Memory B cell (primary cell): Measurements from ENCODE around the gene MIDN.

ENCODE experiments used
- ATAC-seq: fragments of 150-1000 bp; cut with Tn5 transposase; 2 replicates; pipeline ENCODE4 v1.10.0; 2021; ENCODE audit warnings: low read depth, mild to moderate bottlenecking, moderate library complexity
- DNase-seq, 2 donors: peaks; one replicate each; pipeline ENCODE4 v3.0.0; 2022; ENCODE audit warnings: low spot score in 2 of 2
- H3K27ac Mint-ChIP-seq: one replicate; pipeline ENCODE4 v1.8.0; 2022; ENCODE audit warnings: mild to moderate bottlenecking, moderate library complexity, mixed read lengths
- H3K27me3 Mint-ChIP-seq: one replicate; pipeline ENCODE4 v1.8.0; 2022; ENCODE audit warnings: mixed read lengths
- H3K36me3 Mint-ChIP-seq: one replicate; pipeline ENCODE4 v1.8.0; 2022; ENCODE audit warnings: mild to moderate bottlenecking, mixed read lengths
- H3K4me1 Mint-ChIP-seq: one replicate; pipeline ENCODE4 v1.8.0; 2022; ENCODE audit warnings: mixed read lengths
- H3K4me3 Mint-ChIP-seq: one replicate; pipeline ENCODE4 v1.8.0; 2022; ENCODE audit warnings: mild to moderate bottlenecking, moderate library complexity, mixed read lengths
- H3K9me3 Mint-ChIP-seq: one replicate; pipeline ENCODE4 v1.8.0; 2022; ENCODE audit warnings: mixed read lengths

The MIDN gene

DNA sequence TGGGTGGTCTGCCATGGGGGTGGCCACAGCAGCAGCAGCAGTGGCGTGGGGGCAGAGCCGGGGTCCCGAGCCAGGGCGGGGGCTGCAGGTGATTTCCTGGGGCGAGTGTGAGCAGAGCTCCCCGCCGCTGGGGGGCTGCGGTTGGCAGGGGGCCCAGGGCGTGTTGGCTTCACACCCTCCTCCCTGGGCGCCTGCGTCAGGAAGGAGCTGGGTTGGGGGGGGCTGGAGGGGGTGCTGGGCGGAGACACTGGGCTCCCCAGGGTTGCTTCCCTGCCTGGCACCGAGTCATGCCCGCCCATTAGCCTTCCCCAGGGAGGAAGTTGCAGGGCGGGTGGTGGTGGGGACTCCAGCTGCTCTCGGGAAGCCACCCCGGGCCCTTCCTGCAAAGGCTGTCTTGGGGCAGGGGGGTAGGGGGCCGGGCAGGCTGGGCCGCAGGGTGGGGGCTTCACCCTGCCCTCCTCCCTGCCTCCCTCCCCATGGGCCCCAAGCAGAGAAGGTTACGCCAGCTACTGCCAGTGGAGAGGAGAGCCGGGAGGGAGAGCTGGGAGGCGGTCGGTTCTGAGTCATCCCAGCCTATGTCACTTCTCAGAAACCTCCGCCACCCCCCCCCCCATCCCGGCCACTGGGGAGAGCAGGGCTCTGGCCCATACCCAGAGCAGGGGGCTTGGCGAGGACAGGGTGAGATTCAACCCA, 4.6 kb downstream of the MIDN start:
- peaks cover 13% of the 10 kb centered on the region for H3K4me1 Mint-ChIP-seq
- peaks cover 17% of the 10 kb centered on the region for H3K36me3 Mint-ChIP-seq
- ATAC-seq (peak; percentile 28), DNase-seq (peak; percentile 65 to 79)
- peak overlapping the region; percentile 85 for H3K27ac Mint-ChIP-seq
- no peaks in the 10 kb centered on the region for H3K27me3 Mint-ChIP-seq
- H3K4me3 Mint-ChIP-seq: peak overlapping the region; percentile 91
- H3K9me3 Mint-ChIP-seq: no peaks in the 10 kb centered on the region

DNA sequence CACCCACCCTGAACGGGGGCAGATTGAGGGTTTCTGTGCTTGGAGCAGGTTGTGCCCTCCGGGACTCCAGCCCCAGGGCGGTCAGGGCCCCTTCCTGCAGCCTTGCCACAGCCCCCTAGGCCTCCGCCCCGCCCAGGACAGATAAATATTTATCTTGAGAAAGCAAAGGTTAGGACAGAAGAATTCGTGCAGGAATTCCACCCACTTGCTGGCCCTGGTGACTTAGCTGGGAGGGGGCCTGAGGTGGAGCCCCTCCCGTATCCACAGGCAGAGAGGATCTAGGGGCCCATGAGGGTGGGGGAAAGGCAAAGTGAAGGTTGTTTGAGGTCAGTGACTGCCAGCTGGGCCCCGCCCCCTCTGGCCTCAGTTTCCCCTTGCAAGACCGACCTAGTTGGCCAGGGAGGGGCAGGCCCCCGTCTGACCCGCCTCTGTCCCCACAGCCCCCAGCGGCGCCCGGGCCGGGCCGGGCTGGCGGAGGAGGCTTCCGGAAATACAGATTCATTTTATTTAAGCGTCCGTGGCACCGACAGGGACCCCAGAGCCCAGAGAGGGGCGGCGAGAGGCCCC, 5.2 kb downstream of the MIDN start:
- Mint-ChIP-seq H3K4me1 (peaks cover 13% of the 10 kb centered on the region), H3K36me3 (peaks cover 17% of the 10 kb centered on the region), H3K4me3 (peak overlapping the region; percentile 91), H3K27ac (peak overlapping the region; percentile 85), H3K27me3 (no peaks in the 10 kb centered on the region), H3K9me3 (no peaks in the 10 kb centered on the region)
- ATAC-seq (no peak), DNase-seq (no peak)

DNA sequence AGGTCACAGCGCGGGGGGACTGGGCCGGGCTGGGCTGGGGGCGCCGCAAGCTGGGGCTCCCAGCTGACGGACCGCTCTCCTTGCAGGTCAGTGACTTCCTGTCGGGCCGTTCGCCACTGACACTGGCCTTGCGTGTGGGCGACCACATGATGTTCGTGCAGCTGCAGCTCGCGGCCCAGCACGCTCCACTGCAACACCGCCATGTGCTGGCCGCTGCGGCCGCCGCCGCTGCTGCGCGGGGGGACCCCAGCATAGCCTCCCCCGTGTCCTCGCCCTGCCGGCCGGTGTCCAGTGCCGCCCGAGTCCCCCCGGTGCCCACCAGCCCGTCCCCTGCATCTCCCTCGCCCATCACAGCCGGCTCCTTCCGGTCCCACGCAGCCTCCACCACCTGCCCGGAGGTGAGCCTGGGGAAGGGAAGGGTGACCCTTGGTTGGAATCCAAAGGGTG, 5.7 kb downstream of the MIDN start:
- H3K36me3 Mint-ChIP-seq: peaks cover 17% of the 10 kb centered on the region
- H3K9me3 Mint-ChIP-seq: no peaks in the 10 kb centered on the region
- DNase-seq (no peak), ATAC-seq (no peak)
- peaks cover 13% of the 10 kb centered on the region for H3K4me1 Mint-ChIP-seq
- no peak overlapping the region for H3K27ac Mint-ChIP-seq
- H3K4me3 Mint-ChIP-seq: peak overlapping the region; percentile 11
- H3K27me3 Mint-ChIP-seq: no peaks in the 10 kb centered on the region

DNA sequence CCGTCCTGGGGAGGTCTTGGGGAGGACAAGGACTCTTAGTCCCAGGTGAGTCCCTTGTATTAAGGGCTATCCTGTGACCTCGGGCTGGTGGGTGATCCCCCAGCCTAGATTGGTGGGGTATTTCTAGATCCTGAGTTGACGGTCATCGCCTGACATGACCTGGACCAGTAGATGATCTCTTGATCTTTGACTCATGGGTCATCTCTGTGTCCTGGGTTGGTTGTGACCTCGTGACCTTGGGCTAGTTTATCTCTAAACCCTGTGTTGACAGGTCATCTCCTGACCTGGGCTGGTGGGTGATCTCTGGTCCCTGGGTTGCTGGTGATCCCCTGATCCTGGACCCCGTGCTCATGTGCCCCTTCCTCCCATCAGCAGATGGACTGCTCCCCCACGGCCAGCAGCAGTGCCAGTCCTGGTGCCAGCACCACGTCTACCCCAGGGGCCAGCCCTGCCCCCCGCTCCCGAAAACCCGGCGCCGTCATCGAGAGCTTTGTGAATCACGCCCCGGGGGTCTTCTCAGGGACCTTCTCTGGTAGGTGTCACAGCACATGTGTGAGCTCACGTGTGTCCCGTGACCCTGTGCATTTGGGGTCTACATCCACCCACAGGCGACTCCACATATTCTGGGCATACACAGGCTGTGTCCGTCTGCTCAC, 6.3 kb downstream of the MIDN start:
- ATAC-seq (no peak), DNase-seq (no peak)
- H3K4me3 Mint-ChIP-seq: peak overlapping the region; percentile 29
- H3K9me3 Mint-ChIP-seq: no peaks in the 10 kb centered on the region
- H3K36me3 Mint-ChIP-seq: peaks cover 17% of the 10 kb centered on the region
- peaks cover 15% of the 10 kb centered on the region for H3K4me1 Mint-ChIP-seq
- H3K27me3 Mint-ChIP-seq: no peaks in the 10 kb centered on the region
- H3K27ac Mint-ChIP-seq: peak overlapping the region; percentile 35

DNA sequence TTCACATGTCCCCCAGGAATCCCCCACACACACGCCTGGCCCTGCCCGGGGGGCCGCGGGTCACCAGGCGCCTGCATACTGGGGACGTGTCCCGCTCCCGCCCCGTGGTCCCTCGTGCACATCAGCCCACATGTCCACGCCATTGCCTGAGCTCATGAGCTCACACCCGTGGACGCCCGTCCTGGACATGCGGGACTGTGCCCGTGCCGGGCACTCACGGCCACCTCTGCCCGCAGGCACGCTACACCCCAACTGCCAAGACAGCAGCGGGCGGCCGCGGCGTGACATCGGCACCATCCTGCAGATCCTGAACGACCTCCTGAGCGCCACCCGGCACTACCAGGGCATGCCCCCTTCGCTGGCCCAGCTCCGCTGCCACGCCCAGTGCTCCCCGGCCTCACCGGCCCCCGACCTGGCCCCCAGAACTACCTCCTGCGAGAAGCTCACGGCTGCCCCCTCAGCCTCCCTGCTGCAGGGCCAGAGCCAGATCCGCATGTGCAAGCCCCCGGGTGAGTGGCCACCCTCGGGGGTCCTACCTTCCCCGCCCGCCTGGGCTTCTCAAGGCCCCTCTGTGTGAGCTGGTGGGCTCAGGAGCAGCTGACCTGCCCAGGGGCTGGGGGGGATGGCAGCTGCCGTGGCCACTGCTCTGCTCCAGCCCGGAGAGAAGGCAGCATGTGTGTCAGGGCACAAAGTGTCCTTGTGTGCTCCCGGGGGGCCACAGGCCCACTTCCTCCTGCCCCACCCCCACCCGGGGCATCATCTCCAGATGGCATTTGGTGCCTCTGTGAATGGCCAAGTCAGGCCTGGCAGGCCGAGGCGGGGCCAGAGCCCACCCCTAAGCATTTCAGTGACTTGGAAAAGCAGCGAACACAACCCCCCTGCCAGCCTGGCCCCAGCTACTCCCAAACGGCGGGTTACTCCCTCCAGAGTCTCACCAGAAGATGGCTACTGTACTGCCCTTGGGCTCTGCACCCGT, 7.1 kb downstream of the MIDN start:
- H3K4me3 Mint-ChIP-seq: peak overlapping the region; percentile 29
- ATAC-seq: no peak
- no peaks in the 10 kb centered on the region for H3K9me3 Mint-ChIP-seq
- peak overlapping the region; percentile 35 for H3K27ac Mint-ChIP-seq
- DNase-seq: no peak
- no peaks in the 10 kb centered on the region for H3K27me3 Mint-ChIP-seq
- peaks cover 17% of the 10 kb centered on the region for H3K36me3 Mint-ChIP-seq
- H3K4me1 Mint-ChIP-seq: peaks cover 17% of the 10 kb centered on the region

DNA sequence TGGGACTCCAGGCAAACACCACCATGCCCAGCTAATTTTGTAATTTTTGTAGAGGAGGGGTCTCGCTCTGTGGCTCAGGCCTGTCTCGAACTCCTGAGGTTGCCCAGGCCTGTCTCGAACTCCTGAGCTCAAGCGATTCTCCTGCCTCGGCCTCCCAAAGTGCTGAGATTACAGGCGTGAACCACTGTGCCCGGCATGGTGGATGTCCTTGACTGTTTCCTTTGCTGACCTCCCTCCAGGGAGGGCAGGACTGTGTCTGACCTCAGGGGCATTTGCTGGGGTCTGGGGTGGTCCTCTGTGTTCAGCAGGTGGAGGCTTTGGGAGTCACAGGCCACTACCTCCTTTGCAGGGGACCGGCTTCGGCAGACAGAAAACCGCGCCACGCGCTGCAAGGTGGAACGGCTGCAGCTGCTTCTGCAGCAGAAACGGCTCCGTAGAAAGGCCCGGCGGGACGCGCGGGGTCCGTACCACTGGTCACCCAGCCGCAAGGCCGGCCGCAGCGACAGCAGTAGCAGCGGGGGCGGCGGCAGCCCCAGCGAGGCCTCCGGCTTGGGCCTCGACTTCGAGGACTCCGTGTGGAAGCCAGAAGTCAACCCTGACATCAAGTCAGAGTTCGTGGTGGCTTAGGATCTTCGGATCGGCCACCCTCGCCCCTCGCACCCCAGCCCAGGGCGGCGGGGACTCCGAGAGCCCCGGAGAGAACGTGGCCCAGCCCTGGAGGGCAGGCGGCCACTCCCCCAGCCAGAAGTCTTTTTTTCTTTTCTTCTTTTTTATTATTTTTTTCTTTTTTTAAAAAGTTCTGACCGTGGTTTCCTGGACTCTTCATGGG, 8.5 kb downstream of the MIDN start:
- ATAC-seq (no peak), DNase-seq (no peak)
- Mint-ChIP-seq H3K4me3 (no peak overlapping the region), H3K9me3 (no peaks in the 10 kb centered on the region), H3K27me3 (no peaks in the 10 kb centered on the region), H3K27ac (peak overlapping the region; percentile 99), H3K4me1 (peaks cover 20% of the 10 kb centered on the region), H3K36me3 (peaks cover 14% of the 10 kb centered on the region)

DNA sequence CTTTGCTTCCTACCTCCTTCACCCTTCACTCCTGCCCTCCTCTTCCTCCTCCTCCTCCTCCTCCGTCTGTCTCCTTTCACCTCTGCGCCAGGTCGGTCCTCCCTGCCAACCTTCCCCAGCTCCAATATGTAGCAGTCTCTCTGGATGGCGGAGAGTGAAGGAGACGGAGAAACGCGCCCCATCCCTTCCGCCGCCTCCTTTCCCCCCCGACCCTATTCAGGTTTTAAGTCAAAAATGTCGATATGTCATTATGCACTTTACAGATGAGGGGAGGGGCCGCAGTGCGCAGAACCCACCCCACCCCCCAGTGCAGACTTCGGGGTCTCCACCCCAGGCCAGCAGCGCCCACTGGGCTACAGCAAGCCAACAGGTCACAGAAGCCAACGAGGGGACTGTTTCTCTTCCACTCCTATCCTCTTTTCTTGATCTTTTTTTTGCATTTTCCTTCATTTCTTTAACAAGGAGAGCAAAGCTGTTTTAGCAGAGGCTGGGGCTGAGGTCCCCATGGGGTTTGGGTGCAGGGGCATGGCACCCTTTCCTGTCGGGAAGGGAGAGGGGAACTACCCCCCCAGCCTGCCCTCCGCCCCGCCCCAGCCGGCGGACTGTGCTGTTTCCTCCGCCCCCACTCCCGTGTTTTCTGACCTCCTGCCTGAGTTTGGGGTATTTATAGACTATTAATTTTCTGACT, 9.2 kb downstream of the MIDN start:
- DNase-seq (no peak), ATAC-seq (no peak)
- peaks cover 23% of the 10 kb centered on the region for H3K4me1 Mint-ChIP-seq
- H3K9me3 Mint-ChIP-seq: no peaks in the 10 kb centered on the region
- peak overlapping the region; percentile 56 for H3K4me3 Mint-ChIP-seq
- H3K27ac Mint-ChIP-seq: peak overlapping the region; percentile 99
- peaks cover 14% of the 10 kb centered on the region for H3K36me3 Mint-ChIP-seq
- H3K27me3 Mint-ChIP-seq: no peaks in the 10 kb centered on the region

DNA sequence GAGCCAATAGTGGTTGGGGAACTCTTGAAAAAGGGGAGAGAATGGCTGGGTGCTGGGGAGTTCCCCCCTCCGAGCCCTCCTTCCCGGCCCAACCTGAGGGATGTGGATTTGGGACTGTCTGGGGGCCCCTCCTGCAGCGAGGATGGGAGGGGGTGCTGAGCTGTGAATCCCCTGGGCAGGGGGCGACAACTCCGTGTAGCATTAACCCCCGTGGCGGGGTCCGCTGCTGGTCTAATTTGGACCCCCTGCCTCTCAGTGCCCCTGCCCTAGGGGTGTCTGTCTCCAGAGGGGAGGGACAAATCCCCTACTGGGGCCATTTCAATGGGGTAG, 9.7 kb downstream of the MIDN start:
- peaks cover 14% of the 10 kb centered on the region for H3K36me3 Mint-ChIP-seq
- DNase-seq (no peak), ATAC-seq (no peak)
- H3K27ac Mint-ChIP-seq: peak overlapping the region; percentile 99
- no peaks in the 10 kb centered on the region for H3K9me3 Mint-ChIP-seq
- no peaks in the 10 kb centered on the region for H3K27me3 Mint-ChIP-seq
- H3K4me1 Mint-ChIP-seq: peaks cover 27% of the 10 kb centered on the region
- peak overlapping the region; percentile 56 for H3K4me3 Mint-ChIP-seq

DNA sequence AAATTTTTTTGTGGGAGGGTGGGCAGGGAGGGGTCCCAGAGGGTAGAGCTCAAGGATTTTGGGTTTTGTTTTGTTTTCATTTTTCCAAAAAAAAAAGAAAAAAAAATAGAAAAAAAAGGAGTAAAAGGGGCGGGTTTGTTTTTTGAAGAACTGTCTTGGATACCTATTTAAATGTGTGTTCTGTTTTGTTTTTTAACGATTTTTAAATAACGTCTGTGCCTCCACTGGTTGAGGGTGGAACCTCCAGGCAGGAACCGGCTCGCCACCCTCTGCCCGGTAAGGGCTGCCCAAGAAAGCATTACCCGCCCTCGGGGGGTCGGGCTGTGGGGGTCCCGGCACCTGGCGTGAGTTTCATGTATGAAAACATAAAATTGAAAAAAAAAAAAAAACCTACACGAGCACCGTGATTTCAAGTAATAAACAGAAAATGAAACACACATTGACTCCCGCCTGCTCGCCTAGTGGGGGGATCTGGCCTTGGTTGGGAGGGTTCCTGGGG, 10.4 kb downstream of the MIDN start:
- ATAC-seq (peak; percentile 0), DNase-seq (no peak)
- H3K27me3 Mint-ChIP-seq: no peaks in the 10 kb centered on the region
- H3K27ac Mint-ChIP-seq: peak overlapping the region; percentile 99
- H3K4me3 Mint-ChIP-seq: peak overlapping the region; percentile 92
- peaks cover 12% of the 10 kb centered on the region for H3K36me3 Mint-ChIP-seq
- peaks cover 27% of the 10 kb centered on the region for H3K4me1 Mint-ChIP-seq
- H3K9me3 Mint-ChIP-seq: no peaks in the 10 kb centered on the region

DNA sequence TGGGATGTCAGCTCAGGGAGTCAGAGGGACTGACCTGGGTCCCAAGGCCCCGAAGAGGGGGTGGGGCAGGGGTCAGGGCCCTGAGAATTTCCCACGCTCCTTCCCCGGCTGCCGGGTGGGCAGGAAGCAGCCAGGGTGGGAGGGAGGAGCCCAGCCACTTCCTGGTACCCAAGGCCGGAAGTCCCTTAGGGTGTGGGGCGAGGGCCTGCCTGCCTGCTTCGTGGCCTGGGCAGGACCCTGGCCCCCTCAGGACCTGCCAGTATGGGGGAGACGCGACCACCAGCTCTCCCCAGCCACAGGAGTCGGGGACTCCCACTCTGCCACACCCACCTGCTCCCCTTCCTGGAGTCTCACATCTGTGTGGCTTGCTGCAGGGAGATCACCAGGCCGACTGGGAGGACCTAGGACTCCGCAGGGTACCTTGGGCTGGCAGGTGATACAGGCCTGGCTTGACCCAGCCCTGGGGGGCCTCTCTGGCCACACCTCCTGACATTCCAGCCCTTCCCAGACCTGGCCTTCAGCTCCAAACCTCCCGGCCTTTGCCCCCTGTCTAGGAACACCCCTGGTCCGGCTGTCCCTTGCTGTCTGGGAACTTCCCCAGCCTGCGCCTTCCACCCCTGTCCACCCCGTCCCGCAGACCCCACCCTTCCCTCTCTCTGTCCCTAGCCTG, 11.0 kb downstream of the MIDN start:
- Mint-ChIP-seq H3K36me3 (peaks cover 12% of the 10 kb centered on the region), H3K4me1 (peaks cover 29% of the 10 kb centered on the region), H3K4me3 (peak overlapping the region; percentile 92), H3K27ac (peak overlapping the region; percentile 99), H3K27me3 (no peaks in the 10 kb centered on the region), H3K9me3 (no peaks in the 10 kb centered on the region)
- peak; percentile 64 to 80 for DNase-seq
- ATAC-seq: peak; percentile 13

DNA sequence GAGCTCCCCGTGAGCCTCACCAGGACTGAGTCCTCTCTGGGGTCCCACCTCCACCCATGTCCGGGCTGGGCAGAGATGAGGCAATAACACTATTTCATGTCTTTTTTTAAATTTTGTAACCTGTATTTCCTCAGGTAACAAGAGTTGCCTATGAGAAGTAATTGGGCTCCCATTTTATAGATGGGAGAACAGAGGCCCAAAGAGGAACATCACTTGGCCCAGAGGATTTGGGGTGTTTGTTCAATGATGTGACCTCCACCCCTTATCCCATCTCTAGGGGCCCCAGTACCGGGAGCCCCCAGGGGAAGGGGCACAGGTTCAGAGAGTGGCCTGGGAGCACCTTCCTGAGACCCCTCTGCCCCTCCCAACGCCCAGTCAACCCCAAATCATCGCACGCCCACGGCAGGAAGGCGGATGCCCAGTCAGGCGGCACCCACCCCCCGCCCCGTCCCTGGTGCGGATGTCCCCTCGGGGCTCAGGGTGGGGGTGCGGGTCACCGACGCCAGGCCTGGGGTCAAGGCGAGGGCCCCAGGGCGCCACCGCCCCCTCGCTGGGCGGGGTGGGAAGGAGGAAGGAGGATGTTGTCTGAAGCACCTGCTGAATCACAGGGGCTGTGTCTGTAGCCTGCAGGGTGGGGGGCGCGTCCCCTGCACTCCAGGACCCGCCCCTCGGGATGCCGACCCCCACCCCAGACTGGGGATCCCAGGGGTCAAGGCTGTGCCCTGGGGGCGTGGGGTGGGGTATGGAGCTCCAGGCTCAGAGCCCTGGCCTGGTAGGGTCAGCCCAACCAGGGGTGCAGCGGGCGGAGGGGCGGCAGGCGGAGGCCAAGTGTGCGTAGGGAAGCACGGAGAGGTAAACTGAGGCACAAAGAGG, 11.7 kb downstream of the MIDN start:
- peak; percentile 60 to 72 for DNase-seq
- Mint-ChIP-seq H3K4me1 (peaks cover 37% of the 10 kb centered on the region), H3K36me3 (peaks cover 11% of the 10 kb centered on the region), H3K9me3 (no peaks in the 10 kb centered on the region), H3K4me3 (peak overlapping the region; percentile 98), H3K27me3 (no peaks in the 10 kb centered on the region), H3K27ac (peak overlapping the region; percentile 99)
- no peak for ATAC-seq
